ENCODE data around the gene MAP2K4.

- no peak for TF ChIP-seq EZH2 (IDR thresholded peaks at IDR 0.05; ENCODE audit: insufficient read depth, low read length)
- TF ChIP-seq, protein P1, sequence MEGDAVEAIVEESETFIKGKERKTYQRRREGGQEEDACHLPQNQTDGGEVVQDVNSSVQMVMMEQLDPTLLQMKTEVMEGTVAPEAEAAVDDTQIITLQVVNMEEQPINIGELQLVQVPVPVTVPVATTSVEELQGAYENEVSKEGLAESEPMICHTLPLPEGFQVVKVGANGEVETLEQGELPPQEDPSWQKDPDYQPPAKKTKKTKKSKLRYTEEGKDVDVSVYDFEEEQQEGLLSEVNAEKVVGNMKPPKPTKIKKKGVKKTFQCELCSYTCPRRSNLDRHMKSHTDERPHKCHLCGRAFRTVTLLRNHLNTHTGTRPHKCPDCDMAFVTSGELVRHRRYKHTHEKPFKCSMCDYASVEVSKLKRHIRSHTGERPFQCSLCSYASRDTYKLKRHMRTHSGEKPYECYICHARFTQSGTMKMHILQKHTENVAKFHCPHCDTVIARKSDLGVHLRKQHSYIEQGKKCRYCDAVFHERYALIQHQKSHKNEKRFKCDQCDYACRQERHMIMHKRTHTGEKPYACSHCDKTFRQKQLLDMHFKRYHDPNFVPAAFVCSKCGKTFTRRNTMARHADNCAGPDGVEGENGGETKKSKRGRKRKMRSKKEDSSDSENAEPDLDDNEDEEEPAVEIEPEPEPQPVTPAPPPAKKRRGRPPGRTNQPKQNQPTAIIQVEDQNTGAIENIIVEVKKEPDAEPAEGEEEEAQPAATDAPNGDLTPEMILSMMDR (IDR thresholded peaks at IDR 0.05; ENCODE audit: insufficient read depth, low read depth, low read length), result no peak
These were observed 30.1 kb downstream of the MAP2K4 start for GRCh38 chr17:12050646-12051225.

Measured in astrocyte (in vitro differentiated cells and primary cell).